SK-N-SH (cell line): ENCODE measurements around the gene POP5. TPM values are rescaled to one million over a fixed set of nuclear protein-coding genes. Genes with fewer than 3 reads are reported as not detected.

Experiments
- CTCF ChIA-PET: fragments of 300-600, 350-600 bp; formaldehyde crosslinking; extraction: SDS; loops from one replicate; lab custom pipeline; 2021; lab: Yijun Ruan, JAX
- POLR2A ChIA-PET: fragments of 350-600 bp; sonication (Branson Sonifier 250); formaldehyde crosslinking; extraction: SDS; loops from one replicate; lab custom pipeline; 2020; ENCODE audit warnings: antibody characterized with exemption, inconsistent platforms; lab: Yijun Ruan, JAX
- DNase-seq: peaks from one replicate; pipeline ENCODE4 v3.0.0; 2012
- H2AFZ ChIP-seq: fragments of 200-600 bp; sonication (generic); 2 replicates; pipeline ENCODE4 v1.8.1; 2016; ENCODE audit warnings: antibody characterized with exemption, mild to moderate bottlenecking, low read depth
- H3F3A ChIP-seq: fragments of 200-600 bp; sonication (generic); replicated peaks from 2 replicates; pipeline ENCODE3; 2016; ENCODE audit warnings: antibody characterized with exemption, mild to moderate bottlenecking; ENCODE audit not compliant: insufficient read depth
- H3K27ac ChIP-seq, 2 experiments: fragments of 200-500 bp in 1 of 2; fragments of 200-600 bp in 1 of 2; sonication (Bioruptor generic) in 1 of 2; sonication (generic), shearing (Covaris generic) in 1 of 2; 2 replicates each; pipeline versions ENCODE4 v1.5.1 to v1.6.1; 2014 to 2016; ENCODE audit warnings: low read depth in 2 of 2, inconsistent platforms in 1 of 2, low read length in 1 of 2, mild to moderate bottlenecking in 1 of 2, mixed read lengths in 1 of 2
- H3K27me3 ChIP-seq: fragments of 200-600 bp; sonication (generic), shearing (Covaris generic); 2 replicates; pipeline ENCODE4 v1.6.1; 2016; ENCODE audit warnings: mixed run types; ENCODE audit not compliant: insufficient read depth
- H3K36me3 ChIP-seq, 2 experiments: fragments of 200-500 bp in 1 of 2; fragments of 200-600 bp in 1 of 2; sonication (Bioruptor generic) in 1 of 2; sonication (generic) in 1 of 2; replicated peaks in 1 of 2; 2 replicates each; pipeline versions ENCODE3 to v1.5.1; 2014 to 2016; ENCODE audit warnings: low read length in 1 of 2, mild to moderate bottlenecking in 1 of 2; ENCODE audit not compliant: insufficient read depth in 2 of 2, control insufficient read depth in 1 of 2
- H3K4me1 ChIP-seq, 2 experiments: fragments of 200-500 bp in 1 of 2; fragments of 200-600 bp in 1 of 2; sonication (Bioruptor generic) in 1 of 2; sonication (generic), shearing (Covaris generic) in 1 of 2; 2 replicates each; pipeline versions ENCODE4 v1.5.1 to v1.6.1; 2014 to 2016; ENCODE audit warnings: low read depth in 1 of 2, low read length in 1 of 2, mixed run types in 1 of 2; ENCODE audit not compliant: insufficient read depth in 2 of 2, control insufficient read depth in 1 of 2
- H3K4me2 ChIP-seq: fragments of 200-600 bp; sonication (generic), shearing (Covaris generic); 2 replicates; pipeline ENCODE4 v1.6.1; 2017; ENCODE audit warnings: mixed run types
- H3K4me3 ChIP-seq, 2 experiments: fragments of 200-500 bp in 1 of 2; fragments of 200-600 bp in 1 of 2; sonication (Bioruptor generic) in 1 of 2; sonication (generic), shearing (Covaris generic) in 1 of 2; 2 replicates each; pipeline versions ENCODE4 v1.5.1 to v1.8.1; 2014 to 2016; ENCODE audit warnings: low read depth in 2 of 2, inconsistent platforms in 1 of 2, low read length in 1 of 2, mild to moderate bottlenecking in 1 of 2, mixed read lengths in 1 of 2, moderate library complexity in 1 of 2
- H3K79me2 ChIP-seq: fragments of 200-600 bp; sonication (generic); 2 replicates; pipeline ENCODE4 v1.8.1; 2017; ENCODE audit warnings: mild to moderate bottlenecking; ENCODE audit not compliant: insufficient read depth
- H3K9ac ChIP-seq: fragments of 200-600 bp; sonication (generic); 2 replicates; pipeline ENCODE4 v1.6.1; 2017; ENCODE audit warnings: mixed run types
- H3K9me2 ChIP-seq: fragments of 200-600 bp; sonication (generic); 2 replicates; pipeline ENCODE4 v1.6.1; 2017; ENCODE audit warnings: mixed run types
- H3K9me3 ChIP-seq: fragments of 200-600 bp; sonication (generic); 2 replicates; pipeline ENCODE4 v1.6.1; 2017; ENCODE audit warnings: mixed run types, mild to moderate bottlenecking, moderate library complexity
- H4K20me1 ChIP-seq: fragments of 200-600 bp; sonication (generic); 2 replicates; pipeline ENCODE4 v1.6.1; 2017; ENCODE audit warnings: mild to moderate bottlenecking, mixed run types; ENCODE audit not compliant: insufficient read depth
- CHD2 ChIP-seq: fragments of 150-350 bp; IDR thresholded peaks from 2 replicates; pipeline ENCODE4 v1.6.1; 2018; ENCODE audit warnings: low read length; ENCODE audit not compliant: partially characterized antibody
- EZH2phosphoT487 ChIP-seq: fragments of 200-600 bp; sonication (generic); IDR thresholded peaks from 2 replicates; pipeline ENCODE4 v1.6.1; 2017; ENCODE audit warnings: low read depth, mixed run types, mild to moderate bottlenecking, antibody characterized with exemption, moderate library complexity, borderline replicate concordance
- FOSL2 ChIP-seq: IDR thresholded peaks from 2 replicates; pipeline ENCODE4 v1.4.0; 2012; ENCODE audit warnings: low read depth, mild to moderate bottlenecking, moderate library complexity, borderline replicate concordance
- FOXJ3 ChIP-seq: sonication (generic); formaldehyde crosslinking; IDR thresholded peaks from 2 replicates; pipeline ENCODE4 v1.5.1; 2020; ENCODE audit warnings: mild to moderate bottlenecking, missing genetic modification reagents
- GATA2 ChIP-seq: sonication (generic); formaldehyde crosslinking; IDR thresholded peaks from 2 replicates; pipeline ENCODE4 v1.5.0; 2020; ENCODE audit warnings: mild to moderate bottlenecking, missing genetic modification reagents
- JUND ChIP-seq: IDR thresholded peaks from 2 replicates; pipeline ENCODE4 v1.4.0; 2012
- MEF2A ChIP-seq: IDR thresholded peaks from 2 replicates; pipeline ENCODE4 v1.4.0; 2012; ENCODE audit warnings: low read depth, borderline replicate concordance
- NFIC ChIP-seq: IDR thresholded peaks from 2 replicates; pipeline ENCODE4 v1.4.0; 2012; ENCODE audit warnings: borderline replicate concordance
- POLR2AphosphoS5 ChIP-seq: IDR thresholded peaks from 2 replicates; pipeline ENCODE4 v1.6.1; 2012; ENCODE audit warnings: low read depth, low read length
- RCOR1 ChIP-seq: fragments of 150-350 bp; IDR thresholded peaks from 2 replicates; pipeline ENCODE4 v1.6.1; 2017; ENCODE audit warnings: antibody characterized with exemption, low read length
- SIN3A ChIP-seq: IDR thresholded peaks from 2 replicates; pipeline ENCODE4 v1.6.1; 2012; ENCODE audit warnings: low read depth, mild to moderate bottlenecking, low read length, moderate library complexity, borderline replicate concordance
- TEAD4 ChIP-seq: IDR thresholded peaks from 2 replicates; pipeline ENCODE4 v1.4.0; 2012; ENCODE audit warnings: mild to moderate bottlenecking, borderline replicate concordance; ENCODE audit not compliant: insufficient read depth
- WGBS: methylation state at CpG from one replicate; pipeline ENCODE4 v1.1.6; 2017; ENCODE audit warnings: low lambda C conversion rate; 5-methylcytosine and 5-hydroxymethylcytosine counted together
- polyA plus RNA-seq, 3 experiments: library from polyadenylated mRNA; depleted of rRNA; stranded (reverse); fragments of >200 nt; gene quantifications; 2 replicates each; pipeline ENCODE4 v1.2.3, GENCODE V29; 2012
- TF ChIP-seq, protein P1 (sequence below): fragments of 200-600 bp; sonication (generic); IDR thresholded peaks from 2 replicates; pipeline ENCODE4 v1.6.1; 2017; ENCODE audit warnings: antibody characterized with exemption, mild to moderate bottlenecking, moderate library complexity
- TF ChIP-seq, protein P2 (sequence below): IDR thresholded peaks from 2 replicates; pipeline ENCODE4 v1.4.0; 2012; ENCODE audit warnings: low read depth, borderline replicate concordance
- TF ChIP-seq, protein P3 (sequence below): IDR thresholded peaks from 2 replicates; pipeline ENCODE4 v1.6.1; 2012; ENCODE audit warnings: mild to moderate bottlenecking, low read depth, low read length, moderate library complexity

Gene POP5
- polyA plus RNA-seq, 1 of the 3 experiments (the other 2 are of a cell fraction), result 129 TPM

DNA sequence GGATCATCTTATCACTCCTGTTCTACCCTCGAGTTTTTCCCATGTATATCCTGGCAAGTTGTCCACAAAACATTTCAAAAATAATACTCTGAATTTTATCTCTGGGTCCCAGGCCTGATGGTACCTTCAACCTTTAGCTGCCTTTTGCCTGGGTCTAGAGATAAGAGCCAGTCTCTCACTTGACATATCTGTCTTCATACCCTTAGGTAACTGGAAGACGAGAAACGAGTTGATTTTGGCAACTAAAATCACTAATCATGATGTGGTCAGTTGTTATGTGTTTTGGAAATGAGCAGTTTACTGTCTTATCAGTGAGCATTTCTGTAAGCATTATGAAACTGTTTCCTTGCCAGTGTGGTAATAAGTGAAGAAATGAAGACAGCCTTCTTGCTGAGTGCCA is 40.8 kb downstream of the POP5 start:
- Histone ChIP-seq H3K79me2 (peaks cover 100% of the 10 kb centered on the region), H3F3A (peaks cover 14% of the 10 kb centered on the region), H3K27me3 (no peaks in the 10 kb centered on the region), H3K36me3 (peaks cover 0 to 17% of the 10 kb centered on the region in 2 experiments), H3K27ac (no peak overlapping the region), H3K4me3 (no peak overlapping the region), H3K9ac (no peak overlapping the region), H3K4me2 (no peak overlapping the region), H3K4me1 (peaks cover 19 to 52% of the 10 kb centered on the region in 2 experiments), H3K9me2 (no peaks in the 10 kb centered on the region), H2AFZ (no peak overlapping the region), H3K9me3 (no peaks in the 10 kb centered on the region), H4K20me1 (peaks cover 100% of the 10 kb centered on the region)
- DNase-seq, result no peak
- CTCF ChIA-PET, result interaction anchor here (2.5 kb wide), 1 partner anchor 21 kb away, joined by 9 read pairs; no protein-coding TSS in a partner anchor
- TF ChIP-seq GATA2 (CRISPR knock-in tag), result no peak
- TF ChIP-seq TEAD4, result no peak
- TF ChIP-seq EZH2phosphoT487, result no peak
- TF ChIP-seq FOSL2, result no peak
- TF ChIP-seq, protein P1, sequence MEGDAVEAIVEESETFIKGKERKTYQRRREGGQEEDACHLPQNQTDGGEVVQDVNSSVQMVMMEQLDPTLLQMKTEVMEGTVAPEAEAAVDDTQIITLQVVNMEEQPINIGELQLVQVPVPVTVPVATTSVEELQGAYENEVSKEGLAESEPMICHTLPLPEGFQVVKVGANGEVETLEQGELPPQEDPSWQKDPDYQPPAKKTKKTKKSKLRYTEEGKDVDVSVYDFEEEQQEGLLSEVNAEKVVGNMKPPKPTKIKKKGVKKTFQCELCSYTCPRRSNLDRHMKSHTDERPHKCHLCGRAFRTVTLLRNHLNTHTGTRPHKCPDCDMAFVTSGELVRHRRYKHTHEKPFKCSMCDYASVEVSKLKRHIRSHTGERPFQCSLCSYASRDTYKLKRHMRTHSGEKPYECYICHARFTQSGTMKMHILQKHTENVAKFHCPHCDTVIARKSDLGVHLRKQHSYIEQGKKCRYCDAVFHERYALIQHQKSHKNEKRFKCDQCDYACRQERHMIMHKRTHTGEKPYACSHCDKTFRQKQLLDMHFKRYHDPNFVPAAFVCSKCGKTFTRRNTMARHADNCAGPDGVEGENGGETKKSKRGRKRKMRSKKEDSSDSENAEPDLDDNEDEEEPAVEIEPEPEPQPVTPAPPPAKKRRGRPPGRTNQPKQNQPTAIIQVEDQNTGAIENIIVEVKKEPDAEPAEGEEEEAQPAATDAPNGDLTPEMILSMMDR, result no peak
- TF ChIP-seq CHD2, result no peak
- TF ChIP-seq, protein P2, sequence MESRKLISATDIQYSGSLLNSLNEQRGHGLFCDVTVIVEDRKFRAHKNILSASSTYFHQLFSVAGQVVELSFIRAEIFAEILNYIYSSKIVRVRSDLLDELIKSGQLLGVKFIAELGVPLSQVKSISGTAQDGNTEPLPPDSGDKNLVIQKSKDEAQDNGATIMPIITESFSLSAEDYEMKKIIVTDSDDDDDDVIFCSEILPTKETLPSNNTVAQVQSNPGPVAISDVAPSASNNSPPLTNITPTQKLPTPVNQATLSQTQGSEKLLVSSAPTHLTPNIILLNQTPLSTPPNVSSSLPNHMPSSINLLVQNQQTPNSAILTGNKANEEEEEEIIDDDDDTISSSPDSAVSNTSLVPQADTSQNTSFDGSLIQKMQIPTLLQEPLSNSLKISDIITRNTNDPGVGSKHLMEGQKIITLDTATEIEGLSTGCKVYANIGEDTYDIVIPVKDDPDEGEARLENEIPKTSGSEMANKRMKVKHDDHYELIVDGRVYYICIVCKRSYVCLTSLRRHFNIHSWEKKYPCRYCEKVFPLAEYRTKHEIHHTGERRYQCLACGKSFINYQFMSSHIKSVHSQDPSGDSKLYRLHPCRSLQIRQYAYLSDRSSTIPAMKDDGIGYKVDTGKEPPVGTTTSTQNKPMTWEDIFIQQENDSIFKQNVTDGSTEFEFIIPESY, result no peak
- TF ChIP-seq POLR2AphosphoS5, result no peak
- no peak for TF ChIP-seq NFIC
- no peak for TF ChIP-seq MEF2A
- TF ChIP-seq SIN3A, result no peak
- TF ChIP-seq FOXJ3 (CRISPR knock-in tag), result no peak
- no peak for TF ChIP-seq RCOR1
- no peak for TF ChIP-seq JUND
- TF ChIP-seq, protein P3, sequence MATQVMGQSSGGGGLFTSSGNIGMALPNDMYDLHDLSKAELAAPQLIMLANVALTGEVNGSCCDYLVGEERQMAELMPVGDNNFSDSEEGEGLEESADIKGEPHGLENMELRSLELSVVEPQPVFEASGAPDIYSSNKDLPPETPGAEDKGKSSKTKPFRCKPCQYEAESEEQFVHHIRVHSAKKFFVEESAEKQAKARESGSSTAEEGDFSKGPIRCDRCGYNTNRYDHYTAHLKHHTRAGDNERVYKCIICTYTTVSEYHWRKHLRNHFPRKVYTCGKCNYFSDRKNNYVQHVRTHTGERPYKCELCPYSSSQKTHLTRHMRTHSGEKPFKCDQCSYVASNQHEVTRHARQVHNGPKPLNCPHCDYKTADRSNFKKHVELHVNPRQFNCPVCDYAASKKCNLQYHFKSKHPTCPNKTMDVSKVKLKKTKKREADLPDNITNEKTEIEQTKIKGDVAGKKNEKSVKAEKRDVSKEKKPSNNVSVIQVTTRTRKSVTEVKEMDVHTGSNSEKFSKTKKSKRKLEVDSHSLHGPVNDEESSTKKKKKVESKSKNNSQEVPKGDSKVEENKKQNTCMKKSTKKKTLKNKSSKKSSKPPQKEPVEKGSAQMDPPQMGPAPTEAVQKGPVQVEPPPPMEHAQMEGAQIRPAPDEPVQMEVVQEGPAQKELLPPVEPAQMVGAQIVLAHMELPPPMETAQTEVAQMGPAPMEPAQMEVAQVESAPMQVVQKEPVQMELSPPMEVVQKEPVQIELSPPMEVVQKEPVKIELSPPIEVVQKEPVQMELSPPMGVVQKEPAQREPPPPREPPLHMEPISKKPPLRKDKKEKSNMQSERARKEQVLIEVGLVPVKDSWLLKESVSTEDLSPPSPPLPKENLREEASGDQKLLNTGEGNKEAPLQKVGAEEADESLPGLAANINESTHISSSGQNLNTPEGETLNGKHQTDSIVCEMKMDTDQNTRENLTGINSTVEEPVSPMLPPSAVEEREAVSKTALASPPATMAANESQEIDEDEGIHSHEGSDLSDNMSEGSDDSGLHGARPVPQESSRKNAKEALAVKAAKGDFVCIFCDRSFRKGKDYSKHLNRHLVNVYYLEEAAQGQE, result no peak
- WGBS, result 75% methylated on average over 3 of the region's 3 CpGs
- POLR2A ChIA-PET, result no interaction called here
